Fibroblast of mammary gland (primary cell): ENCODE results near the gene TNS3.
"Not testable (repeated sequence)": the region's sequence is repeated elsewhere in the genome, so short reads cannot be mapped to it uniquely, and the experiment has no call there.

ENCODE experiments used
- DNase-seq: peaks from one replicate; pipeline ENCODE4 v3.0.0-alpha.2; 2010; ENCODE audit warnings: low read depth
- H3K4me3 ChIP-seq: 2 replicates; pipeline ENCODE4 v1.5.1; 2011; ENCODE audit warnings: low read depth, mild to moderate bottlenecking, low read length, moderate library complexity; ENCODE audit not compliant: control insufficient read depth
- CTCF ChIP-seq: conservative IDR thresholded peaks from 2 replicates; pipeline ENCODE4 v1.5.1; 2011; ENCODE audit warnings: low read depth, low read length, inconsistent platforms; ENCODE audit not compliant: control insufficient read depth, insufficient read depth

The TNS3 gene

GRCh38 chr7:47546733-47547494 is 35.0 kb downstream of the TNS3 start:
- no peak overlapping the region for H3K4me3 ChIP-seq
- no peak for DNase-seq
- no peak for TF ChIP-seq CTCF

- no peak for DNase-seq
- no peak for TF ChIP-seq CTCF
- H3K4me3 ChIP-seq: no peak overlapping the region
These were observed 35.7 kb downstream of the TNS3 start for GRCh38 chr7:47546171-47546570.

DNA sequence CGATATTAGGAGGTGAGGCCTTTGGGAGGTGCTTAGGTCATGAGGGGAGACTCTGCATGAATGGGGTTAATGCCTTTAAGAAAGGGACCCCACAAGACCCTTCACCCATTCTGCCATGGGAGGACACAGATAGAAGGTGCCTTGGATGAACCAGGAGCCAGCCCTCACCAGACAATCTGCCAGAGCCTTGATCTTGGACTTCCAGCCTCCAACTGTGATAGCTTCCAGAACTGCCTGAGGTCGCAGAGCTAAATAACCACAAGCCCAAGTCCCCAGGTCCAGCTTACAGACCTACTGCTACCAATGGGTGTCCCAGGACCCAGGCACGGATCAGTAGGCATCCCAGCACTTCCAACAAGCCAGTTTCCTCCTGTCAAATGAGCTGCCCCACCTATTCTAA is 37.5 kb downstream of the TNS3 start:
- no peak for TF ChIP-seq CTCF
- no peak overlapping the region for H3K4me3 ChIP-seq
- no peak for DNase-seq

GRCh38 chr7:47543714-47544113 is 38.2 kb downstream of the TNS3 start:
- DNase-seq: no peak
- no peak for TF ChIP-seq CTCF
- no peak overlapping the region for H3K4me3 ChIP-seq

GRCh38 chr7:47543056-47543455 is 38.9 kb downstream of the TNS3 start:
- no peak for DNase-seq
- no peak for TF ChIP-seq CTCF
- H3K4me3 ChIP-seq: no peak overlapping the region

DNA sequence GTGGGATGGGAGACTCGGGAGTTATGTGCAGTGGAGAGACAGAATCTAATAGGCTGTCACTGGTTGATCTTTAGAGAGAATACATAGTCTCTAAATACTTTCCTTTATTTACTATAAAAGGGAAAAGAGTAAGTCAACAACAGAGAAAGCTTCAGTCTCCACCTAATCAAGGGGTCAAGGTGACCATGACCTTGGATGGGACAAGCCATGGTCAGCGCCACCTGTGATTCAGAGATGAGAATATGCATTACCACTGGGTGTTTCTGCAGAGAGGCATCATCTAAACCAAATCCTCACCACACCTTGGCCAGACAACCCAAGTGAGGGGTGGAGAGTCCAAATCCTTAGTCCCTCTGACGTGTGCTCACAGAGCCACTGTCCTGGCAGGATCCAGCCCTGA is 39.9 kb downstream of the TNS3 start:
- H3K4me3 ChIP-seq: no peak overlapping the region
- DNase-seq: no peak
- no peak for TF ChIP-seq CTCF

DNA sequence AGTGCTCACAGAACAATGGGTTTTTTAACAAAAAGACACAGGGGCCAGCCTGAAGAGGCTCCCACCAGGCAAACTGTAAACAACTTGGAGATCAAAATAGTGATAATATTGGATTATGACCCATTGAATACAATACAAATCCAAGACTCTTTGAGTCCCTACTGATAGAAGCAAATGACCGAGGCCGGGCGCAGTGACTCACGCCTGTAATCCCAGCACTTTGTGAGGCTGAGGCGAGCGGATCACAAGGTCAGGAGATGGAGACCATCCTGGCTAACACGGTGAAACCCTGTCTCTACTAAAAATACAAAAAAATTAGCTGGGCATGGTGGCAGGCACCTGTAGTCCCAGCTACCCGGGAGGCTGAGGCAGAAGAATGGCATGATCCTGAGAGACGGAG is 40.4 kb downstream of the TNS3 start:
- H3K4me3 ChIP-seq, DNase-seq: not testable (repeated sequence)
